GM19452 (cell line): Measurements from ENCODE around the gene RGPD3.
"Not testable (repeated sequence)": the region's sequence is repeated elsewhere in the genome, so short reads cannot be mapped to it uniquely, and the experiment has no call there.

Experiments
- ATAC-seq: cut with Tn5 transposase; IDR thresholded peaks from one replicate; pipeline ENCODE4 v1.9.1; 2021; ENCODE audit not compliant: unreplicated experiment

Gene RGPD3

DNA sequence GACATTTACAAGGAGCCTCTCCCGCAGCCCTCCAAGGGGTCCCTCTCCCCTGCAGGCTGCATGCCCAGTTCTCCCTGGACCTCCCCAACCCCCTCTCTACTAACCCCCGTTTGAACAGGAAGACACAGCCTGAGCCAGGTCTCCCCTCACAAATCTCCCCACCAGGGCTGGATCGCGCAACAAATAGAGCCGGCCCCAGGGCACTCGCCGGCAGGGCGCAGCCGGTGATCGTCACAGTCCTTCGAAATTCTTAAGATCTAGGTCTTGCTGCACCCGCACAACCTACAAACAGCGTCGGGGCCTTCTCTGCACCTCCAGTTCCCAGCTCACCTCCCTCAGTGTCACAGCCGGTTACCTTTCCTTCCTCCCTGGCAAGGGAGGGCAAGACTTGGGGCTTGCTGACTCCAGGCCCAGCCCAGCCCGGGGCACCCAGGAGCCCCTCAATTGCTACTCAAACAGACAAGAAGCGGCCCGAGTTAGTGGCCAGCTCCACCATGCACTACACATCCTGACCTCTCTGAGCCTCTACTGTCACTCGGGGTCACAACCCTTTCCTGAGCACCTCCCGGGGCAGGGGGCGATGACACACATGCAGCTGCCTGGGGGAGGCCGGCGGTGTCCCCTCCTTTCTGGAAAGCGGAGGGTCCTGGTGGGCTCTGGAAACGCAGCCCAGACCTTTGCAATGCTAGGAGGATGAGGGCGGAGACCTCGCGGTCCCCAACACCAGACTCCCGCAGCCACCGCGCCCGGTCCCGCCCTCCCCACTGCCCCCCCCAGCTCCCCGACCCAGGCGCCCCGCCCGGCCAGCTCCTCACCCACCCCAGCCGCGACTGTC, 18.6 kb upstream of the RGPD3 start, which contains the start of gene CD8B2:
Gene CD8B2, plus strand, starts transcription at position 814 of the 835 bp plus-strand sequence. CDS start 63 bp downstream, outside the sequence.
- not testable (repeated sequence) for ATAC-seq

GRCh38 chr2:106479563-106479962, 11.3 kb upstream of the RGPD3 start:
- ATAC-seq = not testable (repeated sequence)

GRCh38 chr2:106477647-106478046, 9.4 kb upstream of the RGPD3 start:
- not testable (repeated sequence) for ATAC-seq

- not testable (repeated sequence) for ATAC-seq
Observed at GRCh38 chr2:106470658-106471057, 2.4 kb upstream of the RGPD3 start.

- not testable (repeated sequence) for ATAC-seq
Observed at GRCh38 chr2:106467516-106467915, 697 bp downstream of the RGPD3 start.

DNA sequence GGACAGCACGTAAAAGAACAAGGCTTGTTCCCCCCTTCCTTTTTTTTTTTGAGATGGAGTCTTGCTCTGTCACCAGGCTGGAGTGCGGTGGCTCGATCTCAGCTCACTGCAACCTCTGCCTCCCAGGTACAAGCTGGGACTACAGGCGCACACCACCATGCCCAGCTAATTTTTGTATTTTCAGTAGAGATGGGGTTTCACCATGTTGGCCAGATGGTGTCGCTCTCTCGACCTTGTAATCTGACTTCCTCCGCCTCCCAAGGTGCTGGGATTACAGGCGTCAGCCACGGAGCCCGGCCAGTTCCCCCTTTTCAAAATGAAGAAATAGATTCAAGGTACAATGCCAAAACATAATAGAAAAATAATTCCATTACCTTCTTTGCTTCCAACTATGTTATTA, 6.3 kb downstream of the RGPD3 start:
- not testable (repeated sequence) for ATAC-seq

GRCh38 chr2:106390680-106391079, 77.5 kb downstream of the RGPD3 start:
- not testable (repeated sequence) for ATAC-seq

DNA sequence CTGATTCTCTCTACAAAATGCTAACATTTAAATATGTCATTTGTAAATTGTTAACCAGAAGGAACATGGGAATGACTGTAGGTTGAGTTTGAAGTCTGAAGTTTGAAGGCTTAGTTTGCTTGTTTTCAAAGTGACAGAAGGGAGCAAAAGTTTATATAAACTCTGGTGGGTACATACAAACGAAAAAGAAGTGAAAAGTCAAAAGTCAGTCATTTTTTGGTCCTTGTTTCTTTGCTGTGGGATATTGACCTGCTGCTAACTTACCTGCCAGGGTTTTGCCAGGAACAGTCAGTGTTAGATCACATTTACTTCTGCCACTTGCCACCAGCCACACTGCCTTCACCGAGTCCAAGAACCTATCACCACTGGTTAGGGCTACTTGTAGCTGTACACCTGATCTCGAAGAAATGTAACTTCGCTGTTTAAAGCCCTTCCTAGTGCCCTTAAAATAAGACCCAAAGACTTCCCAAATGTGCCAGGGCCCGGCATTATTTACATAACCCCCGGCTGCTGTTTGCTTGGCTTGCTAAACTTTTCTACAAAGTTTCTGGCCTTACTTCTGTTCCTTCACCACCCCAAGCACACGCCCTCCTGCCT, 79.3 kb downstream of the RGPD3 start:
- ATAC-seq = not testable (repeated sequence)

DNA sequence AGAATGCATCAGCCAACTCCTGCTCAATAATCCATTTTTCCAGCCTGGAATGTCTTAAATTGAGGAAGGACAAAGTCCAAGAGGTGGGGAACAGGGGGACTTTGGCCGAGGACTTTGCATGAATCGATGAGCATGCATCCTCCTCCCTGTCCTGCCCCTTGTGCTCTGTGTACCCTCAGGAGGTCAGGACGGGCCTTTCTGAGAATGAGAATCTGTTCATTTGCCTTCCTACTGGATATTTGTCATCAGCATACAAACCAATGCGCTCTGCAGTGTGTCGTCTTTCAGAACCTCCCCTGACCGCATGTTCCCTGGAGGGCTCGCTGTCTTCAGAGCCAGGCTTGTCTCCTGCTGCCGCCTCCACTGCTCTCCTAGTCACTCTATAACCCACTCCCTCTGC, 83.7 kb downstream of the RGPD3 start:
- ATAC-seq = not testable (repeated sequence)

DNA sequence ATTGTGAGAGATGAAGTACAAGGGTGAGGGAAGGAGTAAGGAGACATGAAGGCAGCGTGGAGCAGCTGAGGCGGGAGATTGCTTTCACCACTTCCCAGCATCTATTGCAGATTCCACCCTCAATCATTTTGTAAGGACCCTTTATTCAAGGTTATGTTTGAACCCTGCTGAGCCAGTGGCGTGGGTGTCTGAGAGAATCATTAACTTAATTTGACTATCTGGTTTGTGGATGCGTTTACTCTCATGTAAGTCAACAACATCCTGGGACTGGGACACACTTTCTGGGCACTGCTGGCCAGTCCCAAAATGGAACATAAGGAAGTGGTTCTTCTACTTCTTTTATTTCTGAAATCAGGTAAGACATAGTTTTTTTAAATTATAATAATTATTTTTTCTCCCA, 86.3 kb downstream of the RGPD3 start:
- ATAC-seq = not testable (repeated sequence)

DNA sequence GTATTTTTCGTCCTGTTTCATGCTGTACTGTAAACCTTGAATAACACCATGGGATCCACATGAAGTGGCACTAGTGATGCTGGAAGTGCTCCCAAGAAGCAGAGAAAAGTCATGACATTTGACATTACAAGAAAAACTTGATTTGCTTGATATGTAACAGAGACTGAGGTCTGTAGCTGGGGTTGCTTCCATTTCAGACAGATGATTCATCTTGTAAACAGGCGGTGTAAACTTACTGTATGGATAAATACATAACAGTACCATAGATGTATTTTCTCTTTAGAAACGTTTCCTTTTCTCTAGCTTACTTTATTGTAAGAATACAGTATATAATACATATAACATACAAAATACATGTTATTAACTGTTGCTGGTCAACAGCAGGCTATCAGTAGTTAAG, 88.6 kb downstream of the RGPD3 start:
- ATAC-seq = not testable (repeated sequence)

GRCh38 chr2:106369182-106369581, 99.0 kb downstream of the RGPD3 start:
- ATAC-seq = not testable (repeated sequence)

DNA sequence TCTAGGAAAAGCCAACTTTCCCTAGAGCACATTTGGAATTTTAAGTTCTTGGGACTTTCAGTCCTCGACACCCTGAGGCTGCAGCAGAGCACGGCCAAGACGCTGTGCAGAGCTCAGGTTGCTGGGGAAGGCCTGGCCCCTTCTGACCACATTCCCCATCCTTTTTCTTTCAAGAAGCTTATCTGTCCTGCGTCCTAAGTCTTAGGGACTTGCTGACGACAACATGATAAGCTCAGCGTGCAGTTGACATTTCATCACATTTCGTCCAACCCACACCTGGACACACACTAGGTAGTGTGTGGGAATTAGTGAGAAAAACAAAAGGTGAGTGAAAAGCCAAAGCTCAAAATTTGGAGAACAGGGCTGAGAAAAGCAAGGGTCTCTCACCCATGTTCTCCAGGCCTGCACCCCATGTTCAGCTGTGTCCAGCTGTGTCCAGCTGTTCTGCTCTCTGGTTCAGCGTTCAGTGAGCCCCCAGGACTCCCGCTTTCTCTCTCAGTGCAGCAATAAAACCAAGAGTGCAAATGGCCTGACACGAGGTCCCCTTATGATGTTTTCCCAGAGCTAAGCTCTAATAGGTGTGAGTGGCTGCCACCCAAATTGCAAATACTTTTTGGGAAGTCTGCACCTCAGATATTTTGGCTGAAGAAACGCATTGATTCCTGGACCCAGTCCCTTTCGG, 101.9 kb downstream of the RGPD3 start:
- no peak for ATAC-seq

- ATAC-seq = no peak
Observed at GRCh38 chr2:106363791-106364190, 104.4 kb downstream of the RGPD3 start.

GRCh38 chr2:106362789-106363188, 105.4 kb downstream of the RGPD3 start:
- ATAC-seq = no peak

GRCh38 chr2:106359512-106359911, 108.7 kb downstream of the RGPD3 start:
- ATAC-seq = no peak

GRCh38 chr2:106358521-106358920, 109.7 kb downstream of the RGPD3 start:
- no peak for ATAC-seq

DNA sequence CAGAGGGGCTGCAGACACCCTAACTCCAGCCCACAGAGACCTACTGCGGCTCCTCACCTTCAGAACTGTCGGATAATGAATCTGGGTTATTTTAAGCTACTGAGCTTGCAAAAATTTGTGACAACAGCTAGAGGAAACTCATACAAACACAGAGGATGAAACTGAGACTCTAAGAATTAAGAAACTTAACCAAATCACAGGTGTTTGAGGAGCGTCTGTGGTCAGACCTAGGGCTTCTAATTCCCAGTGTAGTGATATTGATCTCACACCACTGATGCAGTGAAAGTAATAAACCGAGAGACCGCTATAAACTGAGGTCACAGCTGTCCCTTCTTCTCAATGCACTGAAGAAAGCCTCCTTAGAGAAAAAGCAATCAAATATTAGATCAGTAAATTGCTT, 110.1 kb downstream of the RGPD3 start:
- peak; percentile 96 for ATAC-seq

GRCh38 chr2:106356291-106356690, 111.9 kb downstream of the RGPD3 start:
- ATAC-seq = no peak

- no peak for ATAC-seq
Observed at GRCh38 chr2:106353676-106354075, 114.5 kb downstream of the RGPD3 start.

DNA sequence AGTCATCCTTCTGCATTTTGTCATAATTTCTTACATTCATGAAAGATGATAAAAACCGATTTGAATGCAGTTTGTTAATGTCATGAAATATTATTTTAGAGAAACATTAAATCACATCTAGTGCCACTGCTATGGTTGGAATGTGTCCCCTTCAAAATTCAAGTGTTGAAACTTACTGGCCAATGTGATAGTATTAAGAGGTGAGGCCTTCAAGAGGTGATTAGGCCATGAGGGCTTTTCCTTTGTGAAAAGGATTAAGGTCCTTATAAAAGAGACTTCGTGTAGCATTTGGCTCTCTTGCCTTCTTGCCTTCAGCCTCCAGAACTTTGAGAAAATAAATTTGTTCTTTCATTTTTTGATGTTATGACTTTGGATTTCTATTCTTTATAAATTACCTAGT, 117.2 kb downstream of the RGPD3 start:
- no peak for ATAC-seq

DNA sequence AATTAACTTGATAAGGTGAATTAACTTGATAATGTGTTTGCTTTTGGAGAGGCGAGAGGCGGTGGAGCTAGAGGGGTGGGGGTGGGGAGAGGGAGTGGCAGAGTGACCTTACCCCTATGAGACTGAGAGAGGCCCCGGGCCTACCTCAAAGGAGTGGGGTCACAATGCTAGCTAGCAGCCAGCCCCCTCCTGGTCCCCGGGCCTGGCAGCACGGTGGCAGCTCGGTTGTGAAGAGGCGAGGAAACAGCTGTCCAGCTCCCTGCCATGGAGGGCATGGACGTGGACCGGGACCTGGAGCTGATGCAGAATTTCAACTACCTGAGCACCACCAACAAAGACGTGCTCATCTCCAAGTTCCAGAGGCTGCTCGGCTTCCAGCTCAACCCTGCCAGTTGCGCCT, 123.9 kb downstream of the RGPD3 start:
- no peak for ATAC-seq
